ENCODE measurements around the gene SRRM1.
A peak's percentile ranks its signal among the peaks of the same experiment; 100 is the strongest.

The SRRM1 gene

GRCh38 chr1:24642481-24643362 lies at the start of gene SRRM1:
TSS of gene SRRM1 (plus strand) at chr1:24643302. CDS start at chr1:24643327, 25 bp downstream.
- DNase-seq (ENCODE audit: low read depth in 2 of 2): peak; percentile 92 to 95

GRCh38 chr1:24594328-24594598 lies 48.8 kb upstream of the SRRM1 start:
- DNase-seq (ENCODE audit: low read depth in 2 of 2): no peak

- no peak for DNase-seq (ENCODE audit: low read depth in 2 of 2)
These were observed 46.7 kb upstream of the SRRM1 start for GRCh38 chr1:24596401-24596880.

GRCh38 chr1:24599265-24599664 lies 43.8 kb upstream of the SRRM1 start:
- DNase-seq (ENCODE audit: low read depth in 2 of 2): no peak

- no peak for DNase-seq (ENCODE audit: low read depth in 2 of 2)
These were observed 42.6 kb upstream of the SRRM1 start for GRCh38 chr1:24600551-24600950.

- DNase-seq (ENCODE audit: low read depth in 2 of 2): no peak
These were observed 37.4 kb upstream of the SRRM1 start for GRCh38 chr1:24605534-24606295.

- no peak for DNase-seq (ENCODE audit: low read depth in 2 of 2)
These were observed 36.9 kb upstream of the SRRM1 start for GRCh38 chr1:24606296-24606605.

GRCh38 chr1:24606621-24607020 lies 36.5 kb upstream of the SRRM1 start:
- DNase-seq (ENCODE audit: low read depth in 2 of 2): no peak

GRCh38 chr1:24609949-24610517 lies 33.1 kb upstream of the SRRM1 start:
- DNase-seq (ENCODE audit: low read depth in 2 of 2): no peak

- no peak for DNase-seq (ENCODE audit: low read depth in 2 of 2)
These were observed 23.7 kb upstream of the SRRM1 start for GRCh38 chr1:24619376-24619775.

GRCh38 chr1:24620678-24621077 lies 22.4 kb upstream of the SRRM1 start:
- DNase-seq (ENCODE audit: low read depth in 2 of 2): no peak

GRCh38 chr1:24621121-24621520 lies 22.0 kb upstream of the SRRM1 start:
- no peak for DNase-seq (ENCODE audit: low read depth in 2 of 2)

GRCh38 chr1:24622218-24622617 lies 20.9 kb upstream of the SRRM1 start:
- no peak for DNase-seq (ENCODE audit: low read depth in 2 of 2)

- no peak for DNase-seq (ENCODE audit: low read depth in 2 of 2)
These were observed 10.3 kb upstream of the SRRM1 start for GRCh38 chr1:24632832-24633175.

- DNase-seq (ENCODE audit: low read depth in 2 of 2): peak in 1 of 2 donors; percentile 1
These were observed 7.8 kb upstream of the SRRM1 start for GRCh38 chr1:24635195-24635843.

GRCh38 chr1:24636661-24637357 lies 6.3 kb upstream of the SRRM1 start:
- no peak for DNase-seq (ENCODE audit: low read depth in 2 of 2)

GRCh38 chr1:24639094-24639493 lies 4.0 kb upstream of the SRRM1 start:
- no peak for DNase-seq (ENCODE audit: low read depth in 2 of 2)

GRCh38 chr1:24639881-24640280 lies 3.2 kb upstream of the SRRM1 start:
- DNase-seq (ENCODE audit: low read depth in 2 of 2): no peak

GRCh38 chr1:24640288-24640687 lies 2.8 kb upstream of the SRRM1 start:
- DNase-seq (ENCODE audit: low read depth in 2 of 2): no peak

GRCh38 chr1:24641646-24642151 lies 1.4 kb upstream of the SRRM1 start:
- peak; percentile 9 to 19 for DNase-seq (ENCODE audit: low read depth in 2 of 2)

GRCh38 chr1:24643363-24644099 lies 429 bp downstream of the SRRM1 start:
- no peak for DNase-seq (ENCODE audit: low read depth in 2 of 2)

All from stimulated activated CD4-positive, alpha-beta T cell treated with anti-CD3 and anti-CD28 coated beads, Interleukin-1b, Interleukin-23, amount 100 ng/mL, for 4 hours (primary cell).